ENCODE data around the gene TNFAIP8L3. TPM values are rescaled to one million over a fixed set of nuclear protein-coding genes. Genes with fewer than 3 reads are reported as not detected.
"Not testable (repeated sequence)": the region's sequence is repeated elsewhere in the genome, so short reads cannot be mapped to it uniquely, and the experiment has no call there.

TNFAIP8L3 gene
- total RNA-seq = 1 to 10 TPM; 4.3 to 9.4 (median 6.6) TPM
- 3.0 TPM for polyA plus RNA-seq
- long read RNA-seq, donor 1, transcript TNFAIP8L3-202 (2 exons, 2,002 nt) = major isoform, 16 of 18 reads
- long read RNA-seq, donor 1, partial matches to known transcripts = 0 of 18 reads
- long read RNA-seq, donor 1, other reads (novel, unspliced or antisense) = 2 of 18 reads
- long read RNA-seq, donor 2, transcript TNFAIP8L3-202 (2 exons, 2,002 nt) = major isoform, 6 of 6 reads
- long read RNA-seq, donor 2, partial matches to known transcripts = 0 of 6 reads
- long read RNA-seq, donor 2, other reads (novel, unspliced or antisense) = 0 of 6 reads
- long read RNA-seq, donor 3, transcript TNFAIP8L3-202 (2 exons, 2,002 nt) = major isoform, 23 of 27 reads
- long read RNA-seq, donor 3, partial matches to known transcripts = 0 of 27 reads
- long read RNA-seq, donor 3, other reads (novel, unspliced or antisense) = 4 of 27 reads
- long read RNA-seq, donor 4, transcript TNFAIP8L3-202 (2 exons, 2,002 nt) = major isoform, 11 of 12 reads
- long read RNA-seq, donor 4, partial matches to known transcripts = 0 of 12 reads
- long read RNA-seq, donor 4, other reads (novel, unspliced or antisense) = 1 of 12 reads

DNA sequence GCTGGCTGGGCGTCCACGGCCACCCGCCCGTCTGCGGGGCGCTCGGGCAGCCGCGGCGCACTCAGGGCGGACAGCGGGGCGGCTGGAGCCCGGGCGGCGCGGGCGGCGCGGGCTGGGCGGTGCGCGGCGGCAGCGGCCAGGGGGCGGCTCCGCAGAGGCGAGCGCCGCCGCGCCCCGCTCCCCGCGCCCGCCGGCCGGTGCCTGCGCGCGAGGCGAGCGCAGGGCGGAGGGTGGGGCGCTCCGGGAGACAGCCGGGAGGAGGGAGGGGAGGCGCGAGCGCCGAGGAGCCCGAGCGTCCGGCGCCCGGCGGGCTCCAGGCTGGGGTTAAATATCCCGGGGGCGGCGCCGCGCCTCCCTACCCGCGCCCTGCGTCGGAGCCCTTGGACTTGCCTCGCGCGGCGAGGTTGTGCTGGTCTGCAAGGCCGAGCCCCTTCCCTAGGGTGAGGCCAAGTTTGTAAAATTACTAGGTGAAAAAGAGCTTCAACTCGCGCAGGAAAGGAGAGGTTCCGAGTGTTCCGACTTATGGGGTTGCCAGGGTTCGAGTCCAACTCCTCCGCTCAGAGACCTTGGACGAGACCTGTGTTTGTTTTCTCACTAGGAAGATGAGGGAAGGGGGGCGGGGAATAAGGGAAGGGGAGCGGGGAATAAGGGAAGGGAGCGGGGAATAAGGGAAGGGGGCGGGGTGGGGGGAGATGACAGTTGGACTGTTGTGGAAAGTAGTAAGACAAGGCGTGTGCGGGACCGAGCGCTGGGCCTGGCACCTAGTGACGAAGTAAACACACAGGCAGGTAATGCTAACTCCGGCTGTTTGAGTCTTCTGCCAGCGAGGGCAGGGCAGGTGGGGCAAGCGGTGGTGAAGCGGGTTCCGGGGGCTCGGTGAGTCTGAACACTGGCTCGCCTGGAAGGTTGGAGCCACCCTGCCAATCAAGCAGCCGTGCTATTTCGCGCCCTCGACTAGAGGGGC lies at the start of gene TNFAIP8L3:
TSS of gene TNFAIP8L3 (minus strand) at position 301 of the 964 bp plus-strand sequence. CDS start 311 bp downstream, outside the sequence.
- Histone ChIP-seq H3K4me1 (ENCODE audit: control insufficient read depth, insufficient read depth, low read length) (peaks cover 3% of the 10 kb centered on the region), H3K4me3 (ENCODE audit: low read length) (peak within 1 kb of the TSS; percentile 81), H3K9me3 (ENCODE audit: control insufficient read depth, low read length) (no peaks in the 10 kb centered on the region), H3K27ac (ENCODE audit: low read length) (peak within 1 kb of the TSS; percentile 17), H3K27me3 (ENCODE audit: control insufficient read depth, insufficient read depth) (no peaks in the 10 kb centered on the region)
- ATAC-seq (peak; percentile 76 to 82), DNase-seq (peak; percentile 68 to 85 (median 77))
- 2% methylated on average over 98 of the region's 98 CpGs for WGBS
- intact Hi-C loops (cut with DNase I) = no loop called here

- Histone ChIP-seq H3K27ac (ENCODE audit: low read length) (no peak overlapping the region), H3K4me1 (ENCODE audit: control insufficient read depth, insufficient read depth, low read length) (no peaks in the 10 kb centered on the region), H3K4me3 (ENCODE audit: low read length) (no peak overlapping the region), H3K27me3 (ENCODE audit: control insufficient read depth, insufficient read depth) (no peaks in the 10 kb centered on the region), H3K9me3 (ENCODE audit: control insufficient read depth, low read length) (no peaks in the 10 kb centered on the region)
- ATAC-seq = peak in 1 of 2 donors; percentile 43
- intact Hi-C loops (cut with DNase I) = no loop called here
- WGBS = 42% methylated on average over 3 of the region's 3 CpGs
- DNase-seq = no peak
Measured at GRCh38 chr15:51144021-51144532, 49.4 kb upstream of the TNFAIP8L3 start.

- DNase-seq; H3K27me3 ChIP-seq (ENCODE audit: control insufficient read depth, insufficient read depth); intact Hi-C loops (cut with DNase I); ATAC-seq; H3K4me1 ChIP-seq (ENCODE audit: control insufficient read depth, insufficient read depth, low read length); H3K27ac ChIP-seq (ENCODE audit: low read length); H3K9me3 ChIP-seq (ENCODE audit: control insufficient read depth, low read length); H3K4me3 ChIP-seq (ENCODE audit: low read length): not testable (repeated sequence)
- WGBS = 65% methylated on average over 2 of the region's 2 CpGs
Measured at GRCh38 chr15:51140347-51140746, 45.6 kb upstream of the TNFAIP8L3 start.

- intact Hi-C loops (cut with DNase I) = no loop called here
- Histone ChIP-seq H3K9me3 (ENCODE audit: control insufficient read depth, low read length) (no peaks in the 10 kb centered on the region), H3K4me1 (ENCODE audit: control insufficient read depth, insufficient read depth, low read length) (no peaks in the 10 kb centered on the region), H3K27me3 (ENCODE audit: control insufficient read depth, insufficient read depth) (no peaks in the 10 kb centered on the region), H3K27ac (ENCODE audit: low read length) (no peak overlapping the region), H3K4me3 (ENCODE audit: low read length) (no peak overlapping the region)
- DNase-seq (no peak), ATAC-seq (no peak)
- 84% methylated on average over 1 of the region's 1 CpG for WGBS
Measured at GRCh38 chr15:51139091-51139490, 44.4 kb upstream of the TNFAIP8L3 start.

DNA sequence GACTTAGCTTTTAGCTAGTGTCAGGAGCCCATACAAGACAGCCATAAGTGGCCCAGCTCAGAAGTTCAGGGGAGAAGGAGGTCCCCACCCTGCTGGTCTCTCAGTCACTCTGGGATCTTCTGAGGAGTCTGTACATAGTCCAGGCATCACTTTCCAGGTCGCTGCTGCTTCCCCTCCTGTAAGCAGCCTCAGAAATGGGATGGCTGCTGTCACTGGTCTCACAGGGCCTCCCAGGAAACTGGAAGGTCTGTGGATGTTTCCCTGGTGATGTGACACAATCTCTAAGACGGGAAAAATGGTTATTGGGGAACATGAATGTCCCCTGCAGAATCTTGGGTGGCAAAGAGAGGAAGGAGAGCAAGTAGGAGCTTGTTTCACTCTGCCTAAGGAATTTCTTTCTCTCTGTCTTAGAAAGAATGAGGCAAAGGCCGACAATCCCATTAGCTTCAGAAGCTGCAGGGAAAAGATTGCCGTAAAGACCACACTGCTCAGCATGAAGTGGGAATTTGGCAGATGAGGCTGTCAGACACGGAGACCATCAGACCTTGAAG lies 43.2 kb upstream of the TNFAIP8L3 start:
- WGBS = 54% methylated on average over 5 of the region's 5 CpGs
- intact Hi-C loops (cut with DNase I) = no loop called here
- Histone ChIP-seq H3K27ac (ENCODE audit: low read length) (no peak overlapping the region), H3K27me3 (ENCODE audit: control insufficient read depth, insufficient read depth) (no peaks in the 10 kb centered on the region), H3K4me3 (ENCODE audit: low read length) (no peak overlapping the region), H3K9me3 (ENCODE audit: control insufficient read depth, low read length) (no peaks in the 10 kb centered on the region), H3K4me1 (ENCODE audit: control insufficient read depth, insufficient read depth, low read length) (no peaks in the 10 kb centered on the region)
- DNase-seq (no peak), ATAC-seq (no peak)

- no peaks in the 10 kb centered on the region for H3K9me3 ChIP-seq (ENCODE audit: control insufficient read depth, low read length)
- intact Hi-C loops (cut with DNase I) = no loop called here
- no peak overlapping the region for H3K4me3 ChIP-seq (ENCODE audit: low read length)
- no peak overlapping the region for H3K27ac ChIP-seq (ENCODE audit: low read length)
- 70% methylated on average over 1 of the region's 1 CpG for WGBS
- no peaks in the 10 kb centered on the region for H3K27me3 ChIP-seq (ENCODE audit: control insufficient read depth, insufficient read depth)
- ATAC-seq (no peak), DNase-seq (no peak)
- H3K4me1 ChIP-seq (ENCODE audit: control insufficient read depth, insufficient read depth, low read length) = no peaks in the 10 kb centered on the region
Measured at GRCh38 chr15:51137024-51137423, 42.3 kb upstream of the TNFAIP8L3 start.

- 95% methylated on average over 2 of the region's 2 CpGs for WGBS
- H3K9me3 ChIP-seq (ENCODE audit: control insufficient read depth, low read length) = no peaks in the 10 kb centered on the region
- H3K4me3 ChIP-seq (ENCODE audit: low read length) = no peak overlapping the region
- no peaks in the 10 kb centered on the region for H3K27me3 ChIP-seq (ENCODE audit: control insufficient read depth, insufficient read depth)
- ATAC-seq = no peak
- intact Hi-C loops (cut with DNase I) = no loop called here
- DNase-seq = no peak
- no peaks in the 10 kb centered on the region for H3K4me1 ChIP-seq (ENCODE audit: control insufficient read depth, insufficient read depth, low read length)
- H3K27ac ChIP-seq (ENCODE audit: low read length) = no peak overlapping the region
Measured at GRCh38 chr15:51135276-51135675, 40.6 kb upstream of the TNFAIP8L3 start.

- no peaks in the 10 kb centered on the region for H3K27me3 ChIP-seq (ENCODE audit: control insufficient read depth, insufficient read depth)
- no peaks in the 10 kb centered on the region for H3K4me1 ChIP-seq (ENCODE audit: control insufficient read depth, insufficient read depth, low read length)
- H3K9me3 ChIP-seq (ENCODE audit: control insufficient read depth, low read length) = no peaks in the 10 kb centered on the region
- no peak overlapping the region for H3K27ac ChIP-seq (ENCODE audit: low read length)
- intact Hi-C loops (cut with DNase I) = no loop called here
- DNase-seq (no peak), ATAC-seq (no peak)
- no peak overlapping the region for H3K4me3 ChIP-seq (ENCODE audit: low read length)
Measured at GRCh38 chr15:51134416-51135199, 39.9 kb upstream of the TNFAIP8L3 start.

GRCh38 chr15:51133140-51133765 lies 38.5 kb upstream of the TNFAIP8L3 start:
- Histone ChIP-seq H3K27ac (ENCODE audit: low read length) (no peak overlapping the region), H3K4me3 (ENCODE audit: low read length) (no peak overlapping the region), H3K9me3 (ENCODE audit: control insufficient read depth, low read length) (no peaks in the 10 kb centered on the region), H3K4me1 (ENCODE audit: control insufficient read depth, insufficient read depth, low read length) (no peaks in the 10 kb centered on the region), H3K27me3 (ENCODE audit: control insufficient read depth, insufficient read depth) (no peaks in the 10 kb centered on the region)
- intact Hi-C loops (cut with DNase I) = no loop called here
- ATAC-seq = peak; percentile 15 to 26
- WGBS = 55% methylated on average over 7 of the region's 7 CpGs
- DNase-seq = no peak

All from right cardiac atrium (tissue), 5 donors.